HG03095 (cell line): ENCODE measurements around the gene FBXL7.

Experiments used
- ATAC-seq: cut with Tn5 transposase; IDR thresholded peaks from one replicate; pipeline ENCODE4 v1.9.1; 2021; ENCODE audit warnings: moderate library complexity; ENCODE audit not compliant: unreplicated experiment

FBXL7 gene

DNA sequence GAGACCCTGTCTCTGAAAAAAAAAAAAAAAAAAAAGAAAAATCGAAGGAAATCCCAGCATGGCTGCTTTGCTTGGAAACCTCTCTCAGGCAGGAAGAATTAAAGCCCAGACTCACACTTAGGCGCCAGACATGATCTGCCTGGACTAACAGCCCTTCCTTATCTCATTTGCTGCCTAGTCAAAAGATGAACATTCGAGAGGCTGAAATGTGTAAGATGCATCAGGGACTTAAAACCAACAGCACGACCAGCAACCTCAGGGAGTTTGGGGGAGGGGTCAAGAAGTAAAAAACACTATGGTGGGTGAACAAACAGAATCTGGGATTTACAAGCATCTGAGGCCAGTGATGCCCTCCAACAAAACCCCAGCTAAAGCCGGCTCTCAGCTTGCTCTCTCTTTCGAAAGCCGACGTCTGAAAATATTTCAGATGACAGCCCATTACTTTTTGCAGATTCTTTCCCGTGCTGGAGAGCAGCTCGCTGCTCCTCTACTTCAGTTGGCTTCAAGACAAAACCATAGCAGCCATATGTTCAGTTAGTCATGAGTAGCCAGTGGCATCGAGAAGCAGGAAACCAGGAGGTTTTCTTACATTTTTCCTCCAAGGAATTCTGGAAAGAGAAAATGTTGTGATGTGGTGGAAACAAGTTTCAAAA lies 429.8 kb downstream of the FBXL7 start:
- ATAC-seq = no peak

DNA sequence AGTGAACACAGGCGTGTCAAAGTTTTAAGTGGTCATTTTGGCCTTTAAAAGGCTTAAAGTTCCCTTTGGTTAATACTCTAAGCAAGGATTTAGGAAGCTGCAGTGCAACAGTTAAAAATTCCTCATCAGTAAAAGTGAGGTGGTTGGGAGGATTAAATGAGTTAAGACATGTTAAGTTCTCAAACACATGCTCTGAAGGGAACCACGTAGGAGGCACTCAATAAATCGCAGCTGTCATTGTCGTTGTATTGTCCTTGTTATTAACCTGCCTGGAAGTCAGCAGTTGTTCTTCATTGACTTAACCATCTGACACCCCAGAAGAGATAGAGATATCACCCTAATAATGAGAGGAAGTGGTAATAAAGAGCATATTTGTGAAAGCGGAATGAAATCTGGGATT lies 432.1 kb downstream of the FBXL7 start:
- ATAC-seq = no peak

DNA sequence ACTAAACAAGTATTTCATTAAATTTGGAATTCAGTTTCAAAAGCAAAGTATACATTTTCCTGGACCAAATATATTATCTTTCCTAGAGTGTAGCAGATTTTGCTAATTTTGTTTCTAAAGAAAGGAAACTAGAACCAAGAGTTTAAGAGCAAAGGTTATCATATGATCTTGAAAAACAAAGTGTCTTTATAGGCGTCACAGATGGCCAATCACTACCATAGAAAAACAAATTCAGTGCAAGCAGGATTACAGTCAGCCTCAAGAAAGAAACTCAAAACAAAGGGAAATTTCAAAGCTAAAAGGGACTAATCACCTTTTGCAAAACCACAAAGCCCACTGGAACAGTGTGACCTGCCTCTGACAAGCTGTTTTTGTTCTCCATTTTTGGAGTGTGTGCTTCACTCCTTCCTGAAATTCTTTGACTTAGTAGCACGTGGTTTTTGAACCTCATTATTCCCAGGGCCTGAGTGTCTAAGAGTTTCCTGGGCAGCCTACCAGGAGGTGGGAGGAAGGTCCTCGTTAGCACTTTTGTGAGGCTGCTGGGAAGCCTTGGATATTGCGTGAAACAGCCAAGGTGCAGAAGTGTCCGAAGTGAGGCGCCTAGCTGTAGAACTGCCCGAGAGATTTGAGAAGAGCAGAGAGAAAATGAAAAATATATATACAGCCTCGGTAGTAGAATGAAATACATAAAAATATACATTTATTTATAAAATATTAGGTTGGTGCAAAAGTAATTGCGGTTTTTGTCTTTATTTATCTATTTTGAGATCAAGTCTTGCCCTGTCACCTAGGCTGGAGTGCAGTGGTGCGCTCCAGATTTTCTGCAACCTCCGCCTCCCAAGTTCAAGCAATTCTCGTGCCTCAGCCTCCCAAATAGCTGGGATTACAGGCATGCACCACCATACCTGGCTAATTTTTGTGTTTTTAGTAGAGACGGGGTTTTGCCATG lies 433.6 kb downstream of the FBXL7 start:
- ATAC-seq = no peak

DNA sequence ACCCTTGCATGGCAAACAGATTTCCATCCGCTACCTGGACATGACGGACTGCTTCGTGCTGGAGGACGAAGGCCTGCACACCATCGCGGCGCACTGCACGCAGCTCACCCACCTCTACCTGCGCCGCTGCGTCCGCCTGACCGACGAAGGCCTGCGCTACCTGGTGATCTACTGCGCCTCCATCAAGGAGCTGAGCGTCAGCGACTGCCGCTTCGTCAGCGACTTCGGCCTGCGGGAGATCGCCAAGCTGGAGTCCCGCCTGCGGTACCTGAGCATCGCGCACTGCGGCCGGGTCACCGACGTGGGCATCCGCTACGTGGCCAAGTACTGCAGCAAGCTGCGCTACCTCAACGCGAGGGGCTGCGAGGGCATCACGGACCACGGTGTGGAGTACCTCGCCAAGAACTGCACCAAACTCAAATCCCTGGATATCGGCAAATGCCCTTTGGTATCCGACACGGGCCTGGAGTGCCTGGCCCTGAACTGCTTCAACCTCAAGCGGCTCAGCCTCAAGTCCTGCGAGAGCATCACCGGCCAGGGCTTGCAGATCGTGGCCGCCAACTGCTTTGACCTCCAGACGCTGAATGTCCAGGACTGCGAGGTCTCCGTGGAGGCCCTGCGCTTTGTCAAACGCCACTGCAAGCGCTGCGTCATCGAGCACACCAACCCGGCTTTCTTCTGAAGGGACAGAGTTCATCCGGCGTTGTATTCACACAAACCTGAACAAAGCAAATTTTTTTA lies 436.7 kb downstream of the FBXL7 start:
- no peak for ATAC-seq

DNA sequence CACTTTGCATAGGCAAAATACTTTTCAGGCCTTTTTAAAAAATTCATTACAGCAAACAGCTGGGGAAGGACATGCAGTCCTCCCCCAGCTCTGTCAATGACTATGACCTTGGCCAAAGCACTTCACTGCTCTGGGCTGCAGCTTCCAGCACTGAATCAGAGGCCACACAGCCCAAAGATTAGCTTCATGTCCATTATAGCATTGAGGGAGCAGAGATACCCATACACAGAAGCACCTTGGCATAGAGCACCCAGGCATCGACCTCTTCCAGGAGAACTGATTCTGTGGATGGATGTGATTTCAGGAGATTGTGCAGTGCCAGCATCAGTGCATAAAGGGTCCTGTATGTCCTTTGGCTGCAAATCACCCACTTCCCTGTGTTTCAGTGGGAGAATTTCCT lies 437.7 kb downstream of the FBXL7 start:
- ATAC-seq = no peak

DNA sequence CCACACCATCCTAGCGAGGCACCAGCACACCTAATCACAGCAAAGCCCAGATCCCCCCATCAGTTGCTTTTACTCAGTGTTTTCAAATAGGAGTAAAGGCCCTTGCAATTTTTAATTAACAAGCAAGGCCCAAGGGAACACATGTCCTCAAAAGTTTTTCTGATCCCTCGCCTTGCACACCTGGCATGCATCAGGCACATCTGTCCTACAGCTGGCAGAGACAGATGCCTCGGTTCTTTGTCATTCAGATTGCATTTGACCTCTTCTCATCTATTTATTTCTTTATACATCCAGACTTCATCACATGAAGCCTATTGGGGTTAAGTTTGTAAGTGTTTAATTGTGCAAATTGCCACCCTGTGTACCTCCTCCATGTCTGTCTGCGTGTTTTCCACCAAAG lies 438.2 kb downstream of the FBXL7 start:
- ATAC-seq = no peak

DNA sequence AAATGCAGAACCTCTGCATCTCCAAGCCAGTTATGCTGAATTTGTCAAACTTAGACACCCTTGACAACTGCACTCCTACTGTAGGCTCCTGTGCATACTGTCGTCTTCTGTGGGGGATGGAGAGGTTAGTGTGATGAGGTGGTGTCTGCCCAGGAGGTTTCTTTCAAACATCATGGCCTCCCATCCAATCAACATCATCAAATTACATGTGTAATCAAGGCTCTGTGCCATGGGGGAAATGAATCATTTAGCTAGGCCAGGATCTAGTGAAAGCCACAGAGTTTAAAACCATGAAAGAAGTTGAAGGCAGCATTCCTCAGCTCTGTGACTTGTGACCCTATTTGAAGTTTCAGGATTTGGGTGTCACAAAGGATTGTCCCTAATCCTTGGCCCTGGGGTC lies 439.0 kb downstream of the FBXL7 start:
- no peak for ATAC-seq

DNA sequence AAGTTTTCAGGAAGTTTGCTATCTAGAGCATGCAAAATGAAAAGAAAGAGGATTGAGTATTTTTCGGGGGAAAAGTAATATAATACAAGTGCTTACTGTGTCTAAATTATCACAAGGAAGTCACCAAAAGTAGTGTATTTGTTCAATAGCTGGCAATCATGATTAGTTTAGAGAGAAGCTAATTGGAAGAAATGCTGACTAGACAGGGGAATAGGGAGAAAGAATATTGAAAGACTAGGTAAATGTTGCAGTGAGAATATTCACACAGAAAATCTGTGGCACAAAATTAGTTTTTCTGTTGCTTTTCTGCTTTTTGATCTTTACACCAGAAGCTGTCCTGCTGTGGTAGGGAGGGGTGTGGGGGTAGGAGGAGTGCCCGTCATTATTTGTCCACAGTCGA lies 440.9 kb downstream of the FBXL7 start:
- ATAC-seq = no peak

DNA sequence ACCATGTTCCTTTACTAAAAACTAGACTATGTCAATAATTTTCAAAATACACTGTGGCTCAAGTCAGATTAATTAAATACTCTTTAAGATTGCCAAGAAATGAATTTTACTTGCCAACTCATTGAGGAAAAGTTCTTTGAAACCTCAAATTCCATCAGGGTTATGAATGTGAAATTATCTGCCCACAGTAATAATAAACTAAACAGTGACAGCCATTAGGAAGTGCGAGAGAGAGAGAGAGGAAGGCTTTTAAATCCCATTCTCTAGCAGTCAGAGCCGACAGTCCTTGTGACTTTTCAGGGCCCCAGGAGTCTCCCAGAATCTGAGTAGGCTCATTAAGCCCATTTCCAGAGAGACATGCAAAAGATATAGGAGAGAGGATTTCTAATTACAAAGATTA lies 443.5 kb downstream of the FBXL7 start:
- ATAC-seq = no peak

DNA sequence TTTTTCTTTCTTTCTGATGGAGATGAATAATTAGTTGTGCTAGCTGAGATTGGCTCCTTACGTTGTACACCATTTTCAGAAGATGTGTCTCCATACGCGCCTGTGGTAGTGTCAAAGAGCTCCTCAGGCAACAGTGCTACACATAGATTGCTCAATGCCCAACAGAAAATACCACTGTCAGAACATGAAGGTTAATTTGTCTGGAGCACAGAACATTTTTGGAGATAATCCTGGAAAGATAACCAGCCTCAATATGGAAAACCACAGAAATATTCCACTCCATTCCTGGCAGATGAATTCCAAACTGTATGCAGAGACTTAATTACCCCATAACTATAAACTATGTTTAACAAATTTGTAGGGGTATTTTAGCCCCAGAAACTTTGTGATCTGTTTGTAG lies 446.0 kb downstream of the FBXL7 start:
- no peak for ATAC-seq

DNA sequence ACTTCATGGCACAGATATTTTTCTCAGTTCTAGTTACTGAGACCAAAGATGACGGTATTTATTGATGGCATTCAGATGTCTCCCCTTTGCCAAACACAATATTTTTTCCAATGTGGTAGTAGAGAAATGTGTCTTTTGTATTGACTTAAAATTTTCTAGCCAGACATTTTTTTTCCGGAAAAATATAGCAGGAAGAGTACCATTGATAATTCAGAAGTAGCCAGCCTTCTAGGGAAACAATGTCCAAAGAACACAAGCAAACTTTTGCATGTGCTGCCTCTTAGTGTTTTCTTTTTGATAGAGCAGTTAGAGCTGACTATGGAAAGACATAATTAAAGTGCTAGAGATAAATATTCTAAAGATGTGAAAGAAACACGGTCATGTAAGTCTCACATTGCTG lies 448.2 kb downstream of the FBXL7 start:
- no peak for ATAC-seq

DNA sequence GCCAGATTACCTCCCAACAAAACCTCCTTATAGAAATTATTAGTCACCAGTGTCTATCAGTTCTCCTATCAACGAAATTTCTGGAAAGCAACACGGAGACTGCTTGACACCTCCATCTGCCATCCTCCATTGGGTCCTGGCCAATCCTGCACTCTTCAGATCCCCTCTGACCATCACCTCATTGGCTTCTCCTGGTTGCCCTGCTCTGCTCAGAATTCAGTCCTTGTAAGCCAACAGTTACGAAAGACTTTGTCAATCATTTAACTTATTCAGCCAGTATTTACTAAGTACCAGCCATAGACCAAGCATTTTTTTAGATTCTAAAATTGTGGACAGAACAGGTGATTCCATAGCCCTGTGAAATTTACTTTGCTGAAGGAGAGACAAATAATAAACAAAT lies 451.1 kb downstream of the FBXL7 start:
- no peak for ATAC-seq

DNA sequence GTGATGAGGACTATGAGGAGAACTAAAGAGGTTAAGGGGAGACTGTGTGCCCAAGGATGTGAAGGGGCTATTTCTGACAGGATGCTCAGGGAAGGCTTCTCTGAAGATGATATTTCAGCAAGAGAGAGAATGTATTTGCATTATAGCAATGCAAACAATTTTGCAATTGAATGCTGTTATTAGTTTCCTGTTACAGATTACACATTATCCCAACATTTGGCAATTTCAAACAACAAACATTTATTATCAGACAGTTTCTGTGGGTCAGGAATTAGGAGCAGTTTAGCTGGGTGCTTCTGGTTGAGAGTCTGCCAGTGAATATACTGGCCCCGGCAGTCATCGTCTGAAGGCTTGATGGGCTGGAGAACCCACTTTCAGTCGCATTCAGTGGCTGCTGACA lies 451.6 kb downstream of the FBXL7 start:
- no peak for ATAC-seq

DNA sequence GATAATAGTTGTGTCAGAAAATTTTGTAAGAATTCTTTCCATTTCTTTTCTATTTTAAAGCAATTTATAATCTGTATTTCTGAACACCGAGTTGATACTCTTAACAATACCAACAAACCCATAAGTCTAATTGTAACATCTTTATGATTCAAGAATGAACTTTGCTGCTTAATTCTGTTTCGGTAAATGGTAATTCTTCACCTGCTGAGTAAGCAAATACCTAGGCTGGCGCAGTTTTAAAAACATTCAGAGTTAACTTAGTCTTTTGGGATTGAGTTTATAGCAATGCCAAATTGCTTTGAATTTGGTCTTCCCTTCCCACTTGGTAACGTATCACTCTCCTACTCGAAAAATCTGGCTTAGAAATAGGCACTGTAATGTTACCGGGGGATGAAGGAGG lies 456.6 kb downstream of the FBXL7 start:
- ATAC-seq = no peak

DNA sequence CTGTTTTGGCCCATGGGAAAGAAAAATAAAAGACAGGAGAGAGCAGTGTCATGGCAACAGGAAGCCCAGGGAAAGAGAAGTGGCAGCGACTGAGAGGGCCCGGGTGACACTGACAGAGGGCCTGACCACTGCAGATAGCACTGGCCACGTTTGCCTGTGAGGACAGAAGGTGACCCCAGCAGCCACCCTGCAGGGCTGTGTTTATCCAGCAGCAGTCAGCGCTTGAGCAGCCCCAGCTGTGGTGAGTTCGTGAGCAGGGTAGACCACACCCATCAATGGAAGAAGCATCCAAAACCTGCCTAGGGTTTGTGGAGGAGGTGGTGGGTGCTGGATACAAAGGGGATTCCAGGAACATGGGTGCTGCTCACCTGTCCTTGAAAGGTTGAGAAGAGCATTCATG lies 457.1 kb downstream of the FBXL7 start:
- no peak for ATAC-seq

DNA sequence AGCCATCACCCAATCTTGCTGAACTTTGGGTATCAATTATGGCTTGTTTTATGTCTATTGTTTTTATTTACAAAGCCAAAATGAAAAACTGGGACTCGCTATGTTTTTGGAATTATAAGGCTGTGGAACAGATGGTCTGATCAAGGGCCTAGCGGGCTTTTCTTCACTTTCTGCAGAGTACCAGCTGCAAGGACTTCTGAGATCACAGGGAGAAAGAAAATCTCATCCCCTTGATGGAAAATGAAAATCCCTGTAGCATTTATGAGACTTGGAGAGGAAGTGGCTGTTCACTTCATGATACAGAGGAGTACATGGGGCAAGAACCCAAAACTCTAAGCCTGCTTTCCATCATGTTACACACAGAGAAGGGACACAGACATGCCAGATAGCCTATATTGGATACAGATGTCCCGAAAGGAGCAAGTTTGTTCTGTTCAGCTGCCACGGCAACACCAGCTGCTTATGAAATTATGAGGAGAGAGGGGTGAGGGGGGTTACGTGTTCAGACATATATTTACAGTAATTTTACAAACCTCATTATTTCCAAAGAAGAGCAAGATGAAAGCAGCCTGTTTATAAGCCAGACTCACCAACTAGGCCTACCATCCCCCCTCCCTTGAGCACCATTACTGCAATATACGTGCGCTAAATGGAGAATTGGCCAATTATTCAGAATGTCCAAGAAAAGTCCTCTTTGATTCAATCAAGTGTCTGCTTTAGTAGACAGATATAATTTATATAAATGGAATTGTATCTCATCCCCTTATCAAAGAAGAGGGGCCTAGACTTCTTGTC lies 459.6 kb downstream of the FBXL7 start:
- no peak for ATAC-seq

DNA sequence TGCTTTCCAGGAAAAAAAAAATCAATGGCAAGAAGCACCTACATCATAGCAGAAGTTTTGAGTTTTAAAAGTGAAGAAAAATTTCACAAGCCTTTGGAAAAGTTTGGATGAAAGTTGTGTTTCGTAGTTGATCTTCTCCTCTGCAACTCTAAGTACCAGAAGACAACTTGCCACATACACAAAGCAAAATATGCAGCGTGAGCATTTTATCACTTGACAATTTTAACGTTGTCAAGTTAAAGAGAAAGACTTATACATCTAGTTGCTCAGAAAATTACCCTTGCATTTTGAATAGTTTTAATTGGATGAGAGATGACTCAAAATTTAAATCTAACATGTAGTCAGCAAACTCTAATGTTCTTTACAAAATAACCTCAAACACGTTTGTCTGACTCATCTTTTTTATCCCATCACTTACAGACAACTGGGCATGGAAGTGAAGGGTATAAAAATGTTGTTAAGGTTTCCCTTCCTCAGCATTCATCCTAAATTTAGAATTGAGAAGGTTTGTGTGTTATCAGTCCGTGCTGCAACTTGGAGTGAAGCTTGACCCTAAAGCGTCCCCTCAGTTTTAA lies 466.2 kb downstream of the FBXL7 start:
- no peak for ATAC-seq

DNA sequence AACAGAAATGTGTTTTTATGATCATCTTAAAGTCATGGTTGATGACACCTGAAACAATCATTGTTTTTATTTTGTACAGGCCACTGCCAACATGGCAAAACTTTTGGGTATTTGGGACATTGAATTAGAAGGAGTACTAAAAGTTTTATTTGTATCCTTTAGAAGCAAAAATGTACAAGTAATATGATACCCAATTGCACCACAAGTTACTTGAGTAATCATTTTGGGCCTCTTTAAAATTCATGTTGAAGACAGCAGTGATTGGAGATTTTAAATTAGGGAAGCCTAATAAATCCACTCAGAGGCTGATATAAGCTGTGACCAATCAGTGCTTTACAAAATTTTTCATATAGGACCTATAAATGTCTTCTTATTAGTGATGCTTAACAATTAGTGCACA lies 466.7 kb downstream of the FBXL7 start:
- no peak for ATAC-seq

DNA sequence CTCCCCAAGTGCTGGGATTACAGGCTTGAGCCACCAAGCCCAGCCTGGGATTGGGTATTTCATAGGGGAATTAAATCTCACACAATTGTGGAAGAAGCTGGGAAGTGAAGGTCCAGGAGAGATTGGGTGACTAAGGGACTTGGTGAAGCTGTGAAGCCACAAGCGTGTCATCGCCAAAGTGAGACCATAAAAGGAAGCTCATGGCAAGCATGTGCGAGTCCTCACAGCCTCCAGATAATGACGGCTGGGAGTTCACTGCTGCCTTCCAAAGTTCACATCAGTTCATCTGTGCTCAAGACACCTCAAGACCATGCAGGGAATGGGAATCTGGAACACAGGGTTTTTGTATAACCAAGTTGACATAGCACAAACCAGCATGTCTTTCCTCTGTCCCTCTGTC lies 469.0 kb downstream of the FBXL7 start:
- no peak for ATAC-seq

DNA sequence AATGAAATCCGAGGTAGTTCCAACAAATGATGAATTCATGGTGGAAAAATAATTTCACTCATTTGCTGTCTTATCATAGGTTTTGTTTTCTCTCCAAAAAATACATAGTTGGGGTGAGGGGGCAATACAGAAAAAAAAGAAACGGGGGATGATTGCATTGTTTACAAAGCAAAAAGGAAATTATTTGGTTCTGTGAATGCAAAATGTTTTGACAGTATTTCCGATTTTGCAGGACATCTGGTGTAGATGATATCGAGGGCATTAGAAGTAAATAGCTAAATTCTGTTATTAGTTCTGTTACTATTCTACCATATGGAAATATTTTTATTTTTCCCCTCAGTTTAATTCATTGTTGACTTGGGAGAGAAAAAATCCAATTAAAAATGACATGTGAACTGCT lies 477.9 kb downstream of the FBXL7 start:
- ATAC-seq = no peak

DNA sequence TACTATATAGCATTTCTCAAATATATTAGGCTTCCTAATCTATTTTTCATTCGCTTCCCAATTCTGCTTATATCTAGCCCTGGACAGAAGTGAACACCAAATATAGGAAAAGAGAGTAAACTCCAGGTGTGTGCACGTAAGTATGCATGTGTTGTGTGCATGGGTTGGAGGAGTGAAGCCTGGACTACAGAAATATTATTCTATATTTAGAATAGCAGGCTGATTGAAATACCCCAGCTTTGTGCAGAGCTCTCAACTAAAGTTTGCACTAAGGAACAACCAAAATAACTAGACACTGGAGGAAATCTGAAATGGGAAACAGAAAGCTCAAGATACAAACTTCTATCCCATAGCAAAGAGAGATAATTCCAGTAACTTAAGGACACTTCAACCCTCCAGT lies 480.9 kb downstream of the FBXL7 start:
- ATAC-seq = no peak
